GM12873 (cell line): ENCODE measurements around the gene BCAP29.

Source experiments
- CTCF ChIP-seq: IDR thresholded peaks from 2 replicates; pipeline ENCODE4 v1.5.1; 2012; ENCODE audit warnings: low read depth, mild to moderate bottlenecking, moderate library complexity, low read length, control low read depth; ENCODE audit not compliant: insufficient read depth; ENCODE audit errors: missing control alignments

BCAP29 gene

DNA sequence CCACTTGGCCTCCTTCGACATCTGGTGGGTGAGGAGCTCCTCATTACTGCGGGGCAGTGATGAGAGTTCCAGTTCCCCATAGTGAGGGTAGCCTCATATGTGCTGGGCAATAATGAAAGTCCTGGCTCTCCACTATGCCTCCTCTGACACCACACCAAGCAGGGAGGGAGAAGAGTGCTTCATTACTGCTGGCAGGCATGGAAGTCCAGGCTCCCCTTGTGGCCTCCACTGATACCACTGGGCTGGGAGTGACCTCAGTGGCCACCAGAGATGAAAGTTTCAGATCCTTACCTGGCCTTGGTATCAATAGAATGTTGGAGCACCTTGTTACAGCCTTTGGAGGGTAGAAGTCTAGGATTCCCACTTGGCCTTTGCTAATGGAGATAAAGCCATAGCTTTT is 9.7 kb upstream of the BCAP29 start:
- TF ChIP-seq CTCF, result no peak

DNA sequence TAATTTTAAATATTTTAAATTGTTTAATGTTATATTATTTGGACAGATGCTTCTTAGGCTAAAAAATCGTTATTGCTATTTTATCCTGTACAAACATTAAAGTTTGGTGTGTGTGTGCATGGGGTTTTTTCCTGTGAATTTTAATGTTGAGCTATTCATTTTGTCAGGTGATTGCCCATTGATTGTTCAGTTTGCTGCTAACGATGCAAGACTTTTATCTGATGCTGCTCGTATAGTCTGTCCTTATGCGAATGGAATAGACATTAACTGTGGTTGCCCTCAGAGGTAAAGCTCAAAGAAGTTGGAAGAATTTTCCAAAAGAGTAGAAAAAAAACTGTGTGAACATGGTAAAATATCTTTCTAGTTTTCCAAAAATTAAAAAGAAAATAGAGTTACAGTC is 6.5 kb upstream of the BCAP29 start:
- no peak for TF ChIP-seq CTCF

DNA sequence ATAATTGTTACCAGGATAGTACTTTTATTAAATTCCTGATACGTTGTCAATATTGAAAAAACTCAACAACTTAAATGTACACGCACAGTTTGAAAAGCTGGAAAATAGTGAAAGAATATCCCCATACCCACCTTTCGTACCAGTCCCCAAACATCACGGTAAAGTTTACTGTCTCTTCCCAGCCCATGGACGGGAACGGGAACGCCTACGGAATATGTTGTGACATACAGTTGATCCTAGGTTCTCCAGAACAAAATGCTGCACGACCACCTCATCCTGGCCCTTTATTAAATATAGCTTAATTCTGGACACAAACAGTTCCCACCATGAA is 527 bp upstream of the BCAP29 start:
- no peak for TF ChIP-seq CTCF

DNA sequence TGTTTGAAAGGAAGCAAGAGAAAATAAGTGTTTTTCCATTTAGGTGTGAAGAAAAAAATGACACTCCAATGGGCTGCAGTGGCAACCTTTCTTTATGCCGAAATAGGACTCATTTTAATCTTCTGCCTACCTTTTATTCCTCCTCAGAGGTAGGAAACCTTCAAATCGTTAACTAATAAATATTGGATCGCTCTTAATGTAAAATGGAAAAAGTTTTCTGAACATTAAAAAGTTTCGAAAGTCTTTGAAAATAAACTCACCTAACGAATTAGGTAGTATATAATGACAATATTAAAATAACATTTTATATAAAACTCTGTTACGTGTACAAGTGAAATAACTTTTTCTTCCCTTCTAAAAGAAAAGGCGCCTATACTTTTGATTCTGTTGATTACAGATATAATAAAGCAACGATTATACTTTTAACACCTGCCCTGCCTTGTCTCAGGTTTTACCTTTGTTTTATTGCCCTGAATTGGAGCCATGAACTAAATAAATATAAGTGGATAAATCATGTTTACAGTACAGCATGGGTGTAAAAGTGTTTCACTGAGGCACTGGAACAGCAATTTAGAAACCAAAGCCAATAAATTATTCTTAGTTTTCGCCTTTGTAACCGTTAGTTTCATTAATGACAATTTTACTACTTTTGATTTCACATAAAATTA is 804 bp downstream of the BCAP29 start:
- no peak for TF ChIP-seq CTCF

DNA sequence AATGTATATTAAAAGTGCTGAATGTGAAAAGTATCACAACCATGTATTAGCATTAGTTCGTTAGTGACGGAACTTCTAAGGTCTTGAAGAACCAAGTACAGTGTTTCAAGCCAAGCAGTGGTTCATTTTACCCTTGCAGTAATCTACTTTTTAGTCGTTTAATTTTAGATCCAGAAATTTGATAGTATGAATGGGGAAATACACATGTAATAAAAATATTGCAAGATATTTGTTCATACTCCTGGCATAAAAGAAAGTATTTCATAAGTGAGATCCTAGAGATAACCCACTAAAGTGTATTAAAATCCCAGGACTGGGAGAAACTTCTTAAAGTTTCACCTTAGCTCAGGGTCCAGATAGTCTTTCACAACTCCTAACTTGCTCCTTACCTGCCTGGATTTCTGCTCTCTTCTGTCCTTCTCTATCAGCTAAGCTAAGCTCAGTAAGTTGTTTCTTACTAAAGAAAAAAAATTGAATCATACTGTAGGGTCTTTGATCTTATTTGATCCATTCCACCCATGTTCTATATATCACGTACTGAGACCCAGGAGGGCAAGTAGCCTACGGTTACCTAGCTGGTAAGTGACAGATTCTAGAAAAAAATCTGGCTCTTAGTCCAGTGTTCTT is 1.5 kb downstream of the BCAP29 start:
- no peak for TF ChIP-seq CTCF

DNA sequence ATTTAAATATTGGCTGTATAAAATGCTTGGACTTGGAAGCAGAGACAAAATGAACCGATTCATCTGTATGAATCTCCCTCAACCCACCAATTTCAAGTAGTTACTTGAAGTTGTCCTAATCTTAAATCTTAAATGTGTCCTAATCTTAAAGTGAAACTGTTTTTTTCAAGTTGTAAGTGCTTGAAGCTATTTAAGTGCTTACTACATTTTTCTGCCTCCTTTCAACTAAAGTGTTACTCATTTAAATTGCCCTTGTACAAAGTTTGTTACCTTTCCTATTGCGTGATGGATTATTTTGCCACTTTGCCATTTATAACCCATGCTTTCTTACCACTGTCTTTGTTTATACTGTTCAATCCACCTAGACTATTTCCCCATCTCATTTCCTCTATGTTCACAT is 2.8 kb downstream of the BCAP29 start:
- no peak for TF ChIP-seq CTCF

- no peak for TF ChIP-seq CTCF
Measured at GRCh38 chr7:107584716-107585115, 4.7 kb downstream of the BCAP29 start.
